Measurements from ENCODE around the gene APOD. TPM values are rescaled to one million over a fixed set of nuclear protein-coding genes. Genes with fewer than 3 reads are reported as not detected.

The APOD gene
- total and polyA plus RNA-seq, 2 of the 4 experiments (the other 2 are of a cell fraction), result 0.36 TPM; not detected in 1

- TF ChIP-seq, protein P1, sequence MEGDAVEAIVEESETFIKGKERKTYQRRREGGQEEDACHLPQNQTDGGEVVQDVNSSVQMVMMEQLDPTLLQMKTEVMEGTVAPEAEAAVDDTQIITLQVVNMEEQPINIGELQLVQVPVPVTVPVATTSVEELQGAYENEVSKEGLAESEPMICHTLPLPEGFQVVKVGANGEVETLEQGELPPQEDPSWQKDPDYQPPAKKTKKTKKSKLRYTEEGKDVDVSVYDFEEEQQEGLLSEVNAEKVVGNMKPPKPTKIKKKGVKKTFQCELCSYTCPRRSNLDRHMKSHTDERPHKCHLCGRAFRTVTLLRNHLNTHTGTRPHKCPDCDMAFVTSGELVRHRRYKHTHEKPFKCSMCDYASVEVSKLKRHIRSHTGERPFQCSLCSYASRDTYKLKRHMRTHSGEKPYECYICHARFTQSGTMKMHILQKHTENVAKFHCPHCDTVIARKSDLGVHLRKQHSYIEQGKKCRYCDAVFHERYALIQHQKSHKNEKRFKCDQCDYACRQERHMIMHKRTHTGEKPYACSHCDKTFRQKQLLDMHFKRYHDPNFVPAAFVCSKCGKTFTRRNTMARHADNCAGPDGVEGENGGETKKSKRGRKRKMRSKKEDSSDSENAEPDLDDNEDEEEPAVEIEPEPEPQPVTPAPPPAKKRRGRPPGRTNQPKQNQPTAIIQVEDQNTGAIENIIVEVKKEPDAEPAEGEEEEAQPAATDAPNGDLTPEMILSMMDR (conservative IDR thresholded peaks at IDR 0.05; ENCODE audit: low read depth, low read length), result no peak
Observed at GRCh38 chr3:195539479-195539878, 44.3 kb downstream of the APOD start (continued).

DNA sequence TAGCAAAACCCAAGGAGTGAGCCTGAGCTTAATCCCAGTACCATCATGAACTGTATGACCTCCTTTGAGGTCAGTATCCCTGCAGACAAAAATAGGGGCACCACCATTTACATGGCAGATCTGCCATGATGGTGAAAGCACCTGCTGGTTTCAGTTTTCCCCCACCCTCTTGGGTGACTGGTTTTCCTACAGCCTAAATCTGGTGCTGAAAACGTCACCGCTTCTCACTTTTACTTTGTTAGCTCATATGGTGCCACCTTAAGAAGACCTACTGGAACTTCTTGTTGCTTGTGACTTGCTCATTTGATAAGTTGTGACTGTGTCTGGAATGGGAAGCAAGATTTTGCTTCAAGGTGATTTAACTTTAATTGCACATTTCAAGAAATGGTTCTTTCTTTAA is 45.7 kb downstream of the APOD start:
- intact Hi-C loops (cut with micrococcal nuclease), result no loop called here
- dilution Hi-C loops (cut with HindIII; ENCODE audit: low sequenced_read_pairs, unreplicated experiment), result no loop called here
- BruUV-seq (replicated peaks), result no TSS peak

More for the DNA sequence above, 45.7 kb downstream of the APOD start:
- H3K23ac ChIP-seq (ENCODE audit: low read depth, low read length), result no peak overlapping the region
- peaks cover 10% of the 10 kb centered on the region for H3K9me1 ChIP-seq (ENCODE audit: insufficient read depth, low read length)
- H3K9ac ChIP-seq (ENCODE audit: low read depth, low read length), result no peak overlapping the region
- H3K4me1 ChIP-seq (ENCODE audit: control insufficient read depth, insufficient read depth, low read length), result peaks cover 2% of the 10 kb centered on the region; the same call in 1 of the 2 replicates
- peaks cover 36 to 72% of the 10 kb centered on the region in 2 experiments for H3K79me1 ChIP-seq (ENCODE audit: low read depth in 1 of 2, low read length in 2 of 2)
- no peak overlapping the region for H2AFZ ChIP-seq (replicated peaks; ENCODE audit: low read length, poor library complexity)
- H4K5ac ChIP-seq (ENCODE audit: low read depth, low read length), result no peak overlapping the region
- no peak for DNase-seq
- no peaks in the 10 kb centered on the region for H3K9me3 ChIP-seq (ENCODE audit: control insufficient read depth, insufficient read depth, low read length)
- no peak overlapping the region for H2BK20ac ChIP-seq (ENCODE audit: low read depth, low read length)
- no CpG with 5 or more reads among the region's 2 CpGs for WGBS, 2 experiments (ENCODE audit: extremely low coverage in 2 of 2, insufficient read length in 1 of 2)
- no peak overlapping the region for H3K4me3 ChIP-seq (ENCODE audit: insufficient read depth, low read depth, low read length)
- no peak overlapping the region for H2AK5ac ChIP-seq (ENCODE audit: low read depth, low read length)
- H3K56ac ChIP-seq (ENCODE audit: extremely low read depth, insufficient read depth, low read length), result no peak overlapping the region
- no peak overlapping the region for H3K4ac ChIP-seq (ENCODE audit: low read depth, low read length)
- TF ChIP-seq MXI1 (IDR thresholded peaks at IDR 0.05; ENCODE audit: borderline replicate concordance, low read depth, low read length), result no peak
- TF ChIP-seq CEBPB (IDR thresholded peaks at IDR 0.05; ENCODE audit: low read depth, low read length), result no peak
- no peak for TF ChIP-seq CHD1 (IDR thresholded peaks at IDR 0.05; ENCODE audit: low read depth, low read length)
- no peak for TF ChIP-seq POLR2A (IDR thresholded peaks at IDR 0.05; ENCODE audit: low read depth, low read length)
- TF ChIP-seq USF2 (IDR thresholded peaks at IDR 0.05; ENCODE audit: low read depth, low read length), result no peak
- no peak for TF ChIP-seq MAZ (IDR thresholded peaks at IDR 0.05; ENCODE audit: borderline replicate concordance, low read depth, low read length)
- no peak for TF ChIP-seq RCOR1 (IDR thresholded peaks at IDR 0.05; ENCODE audit: insufficient replicate concordance, low read length)
- TF ChIP-seq RAD21 (IDR thresholded peaks at IDR 0.05; ENCODE audit: low read length), result no peak
- TF ChIP-seq FOS (IDR thresholded peaks at IDR 0.05; ENCODE audit: low read depth, low read length), result no peak
- no peak for TF ChIP-seq MAFK (IDR thresholded peaks at IDR 0.05; ENCODE audit: low read depth, low read length)
- TF ChIP-seq SMC3 (IDR thresholded peaks at IDR 0.05; ENCODE audit: low read depth, low read length), result no peak
- no peak overlapping the region for H4K91ac ChIP-seq (ENCODE audit: insufficient read depth, low read depth, low read length)
- 0 out of 2 replicates have a peak, but pooled peaks cover 1% of the 10 kb centered on the region for H3K36me3 ChIP-seq (ENCODE audit: control insufficient read depth, insufficient read depth, low read length)
- ChIA-PET POLR2A (ENCODE audit: unreplicated experiment) (interaction anchor here (0.7 kb wide), 1 partner anchor 21 kb away, joined by 13 read pairs; no protein-coding TSS in a partner anchor), CTCF (interaction anchor here (0.6 to 1.0 kb wide), 3 partner anchors 10 to 267 kb away, joined by 3 read pairs; partner anchors contain the start of gene XXYLT1)
- no peaks in the 10 kb centered on the region for H3K27me3 ChIP-seq (ENCODE audit: control insufficient read depth, insufficient read depth, low read length)
- no peak overlapping the region for H4K8ac ChIP-seq (ENCODE audit: low read depth in 2 of 2, low read length in 2 of 2)
- in situ Hi-C loops (cut with MboI; ENCODE audit: low sequenced_read_pairs), result no loop called here
- no peak overlapping the region for H2BK15ac ChIP-seq (ENCODE audit: low read depth, low read length)
- peaks cover 53% of the 10 kb centered on the region for H4K20me1 ChIP-seq (ENCODE audit: insufficient read depth, low read length)
- no peak overlapping the region for H3K4me2 ChIP-seq (ENCODE audit: low read depth, low read length)
- H3K18ac ChIP-seq (ENCODE audit: low read depth, low read length), result no peak overlapping the region
- H3K14ac ChIP-seq (replicated peaks; ENCODE audit: low read depth, low read length), result no peak overlapping the region
- H2BK5ac ChIP-seq (ENCODE audit: low read depth, low read length, poor library complexity, severe bottlenecking), result no peak overlapping the region
- no peak overlapping the region for H2BK120ac ChIP-seq (ENCODE audit: low read depth, low read length)
- no peak for ATAC-seq (ENCODE audit: low read depth)
- no peak overlapping the region for H3K27ac ChIP-seq (ENCODE audit: insufficient read depth, low read length)
- H2AK9ac ChIP-seq (replicated peaks; ENCODE audit: low read depth, low read length, poor library complexity), result no peak overlapping the region

All from IMR-90 (cell line).